Measurements from ENCODE around the gene OR10G3.

Gene OR10G3

DNA sequence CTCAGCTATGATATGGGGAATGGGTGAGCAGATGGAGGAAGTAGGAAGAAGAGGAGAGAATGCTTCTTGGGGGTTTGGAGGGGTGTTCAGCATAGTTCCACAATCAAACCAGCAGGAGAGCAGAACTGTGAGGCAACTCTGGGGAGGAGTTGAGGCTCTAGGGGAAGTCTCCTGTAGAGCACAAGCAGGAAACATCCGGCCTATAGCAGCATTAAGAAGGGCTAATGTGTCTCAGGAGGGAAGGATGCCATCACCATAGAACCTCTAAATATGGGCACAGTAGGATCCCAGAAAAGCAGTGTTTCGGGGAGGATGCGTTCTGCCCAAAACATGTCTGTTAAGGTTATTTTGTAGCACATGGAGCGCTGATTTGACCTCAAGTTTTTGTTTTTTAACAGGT is 45.3 kb downstream of the OR10G3 start:
- FAIRE-seq = no peak

DNA sequence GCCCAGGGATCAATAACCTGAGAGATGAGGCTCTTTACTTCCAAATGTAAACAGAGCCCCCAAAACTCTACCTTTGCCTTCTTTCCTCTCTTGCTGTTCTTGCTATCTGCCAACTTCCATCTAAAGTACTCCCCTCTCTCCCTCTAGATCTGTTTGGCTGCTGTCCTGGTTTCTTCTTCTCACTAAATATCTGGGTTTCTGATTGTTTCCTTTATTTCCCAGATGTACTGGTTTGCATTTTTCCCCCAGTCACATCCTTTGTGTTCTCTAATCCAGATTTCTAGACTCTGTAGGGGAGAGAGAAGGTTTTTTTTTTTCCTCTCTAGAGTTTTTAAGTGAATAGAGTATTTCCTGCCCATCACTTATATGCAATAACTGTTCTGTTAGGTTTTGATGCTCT is 46.6 kb downstream of the OR10G3 start:
- FAIRE-seq = no peak

DNA sequence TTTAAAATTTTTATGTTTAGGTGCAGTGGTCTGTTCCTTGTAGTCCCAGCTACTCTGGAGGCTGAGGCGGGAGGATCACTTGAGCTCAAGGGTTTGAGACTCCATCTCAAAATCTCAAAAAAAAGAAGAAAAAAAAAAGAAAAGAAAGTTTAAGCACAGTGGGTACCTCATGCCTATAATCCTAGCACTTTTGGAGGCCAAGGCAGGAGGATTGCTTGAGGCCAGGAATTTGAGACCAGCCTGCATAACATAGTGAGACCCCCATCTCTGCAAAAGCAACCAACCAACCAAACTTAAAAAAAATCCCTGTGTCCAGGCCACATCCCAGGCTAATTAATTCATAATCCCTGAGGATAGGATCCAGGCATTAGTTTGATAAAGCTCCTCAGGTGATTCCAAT is 50.4 kb downstream of the OR10G3 start:
- no peak for FAIRE-seq

DNA sequence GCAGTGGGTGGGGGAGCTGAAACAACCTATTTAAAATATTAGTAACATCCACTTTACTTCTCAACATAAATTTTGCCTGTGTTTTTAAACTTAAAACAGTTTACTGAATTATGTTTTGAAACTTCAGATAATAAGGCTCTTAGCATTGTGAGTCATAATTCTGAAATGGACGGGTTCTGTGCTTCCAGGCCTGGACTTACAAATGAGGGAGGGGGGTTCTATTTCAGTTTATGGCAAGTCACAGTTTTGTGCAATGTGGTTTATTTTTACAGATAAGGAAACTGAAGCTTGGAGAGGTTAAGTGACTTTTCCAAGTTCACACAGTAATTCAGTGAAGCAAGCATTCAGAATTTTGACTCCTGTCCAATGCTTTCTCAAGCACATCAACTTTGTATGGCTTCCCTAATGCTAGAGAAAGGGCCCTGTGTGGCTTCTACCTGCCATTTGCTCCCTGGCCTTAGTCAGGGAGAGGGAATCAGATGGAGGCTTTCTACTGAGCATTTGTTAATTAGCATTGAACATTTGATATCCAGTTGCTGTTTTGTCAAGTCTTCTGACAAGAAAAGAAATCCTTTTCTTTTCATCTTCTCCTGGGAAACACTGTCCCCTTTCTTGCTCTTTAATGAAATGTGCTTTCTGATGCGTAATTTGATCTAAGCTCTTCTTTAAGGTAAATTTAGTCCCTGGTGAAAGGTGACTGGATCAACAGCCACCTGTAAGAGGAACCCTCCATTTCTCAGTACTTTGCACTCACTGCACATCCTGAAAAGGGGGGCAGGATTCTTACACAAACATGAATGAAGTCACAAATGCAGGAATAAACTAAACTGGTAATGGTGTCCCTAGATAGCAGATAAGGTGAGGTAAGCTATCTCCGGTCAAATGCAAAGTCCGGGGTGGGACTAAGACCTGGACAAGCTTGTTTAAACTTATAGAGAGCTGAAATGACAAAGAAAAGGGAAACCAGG is 51.2 kb downstream of the OR10G3 start:
- no peak for FAIRE-seq

DNA sequence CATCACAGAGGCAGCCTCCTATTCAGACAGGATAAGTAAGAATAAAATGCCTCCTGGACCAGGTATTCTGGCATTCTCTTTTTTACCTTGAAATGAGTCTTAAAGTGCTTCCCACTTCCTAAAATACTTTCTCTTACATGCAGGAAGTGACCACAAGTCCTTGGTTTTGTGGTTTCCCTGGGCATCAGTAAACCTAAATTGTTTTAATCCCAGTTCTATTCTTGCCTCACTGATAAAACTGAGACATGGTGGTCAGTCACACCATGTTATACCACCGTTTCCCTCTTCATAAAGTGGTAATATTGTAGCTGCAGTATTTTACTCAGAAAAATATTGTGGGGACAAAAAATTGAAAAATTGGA is 52.6 kb downstream of the OR10G3 start:
- FAIRE-seq = no peak

DNA sequence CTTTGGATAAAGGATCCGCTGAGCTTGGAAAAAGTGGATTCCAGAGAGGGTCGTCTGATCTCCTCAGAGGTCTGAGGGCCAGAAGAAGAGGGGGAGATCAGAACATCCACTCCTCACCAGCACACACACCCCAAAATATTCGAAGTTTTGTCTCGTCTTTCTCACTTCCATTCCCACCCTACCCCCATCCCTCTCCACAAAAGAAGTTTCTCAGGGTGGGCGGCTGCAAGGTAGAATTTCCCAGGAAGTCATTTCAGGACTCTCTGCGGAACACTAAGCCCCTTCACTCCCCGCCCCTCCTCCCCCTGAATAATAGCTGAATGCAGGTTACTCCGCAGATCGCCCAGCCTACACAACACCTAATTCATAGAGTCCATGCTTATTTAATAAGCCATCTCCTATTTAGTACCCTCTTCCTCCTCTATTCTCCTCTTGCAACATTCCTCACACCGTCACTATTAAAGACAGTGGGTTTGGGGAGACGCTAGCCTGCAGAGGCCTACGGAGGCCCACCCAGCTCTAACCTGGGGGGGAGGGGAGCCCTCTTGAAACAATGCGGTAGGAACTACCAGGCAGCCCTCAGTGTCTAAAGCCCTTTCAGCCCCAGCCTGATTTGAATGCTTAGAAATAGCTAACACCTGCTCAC is 53.1 kb downstream of the OR10G3 start:
- FAIRE-seq = no peak

DNA sequence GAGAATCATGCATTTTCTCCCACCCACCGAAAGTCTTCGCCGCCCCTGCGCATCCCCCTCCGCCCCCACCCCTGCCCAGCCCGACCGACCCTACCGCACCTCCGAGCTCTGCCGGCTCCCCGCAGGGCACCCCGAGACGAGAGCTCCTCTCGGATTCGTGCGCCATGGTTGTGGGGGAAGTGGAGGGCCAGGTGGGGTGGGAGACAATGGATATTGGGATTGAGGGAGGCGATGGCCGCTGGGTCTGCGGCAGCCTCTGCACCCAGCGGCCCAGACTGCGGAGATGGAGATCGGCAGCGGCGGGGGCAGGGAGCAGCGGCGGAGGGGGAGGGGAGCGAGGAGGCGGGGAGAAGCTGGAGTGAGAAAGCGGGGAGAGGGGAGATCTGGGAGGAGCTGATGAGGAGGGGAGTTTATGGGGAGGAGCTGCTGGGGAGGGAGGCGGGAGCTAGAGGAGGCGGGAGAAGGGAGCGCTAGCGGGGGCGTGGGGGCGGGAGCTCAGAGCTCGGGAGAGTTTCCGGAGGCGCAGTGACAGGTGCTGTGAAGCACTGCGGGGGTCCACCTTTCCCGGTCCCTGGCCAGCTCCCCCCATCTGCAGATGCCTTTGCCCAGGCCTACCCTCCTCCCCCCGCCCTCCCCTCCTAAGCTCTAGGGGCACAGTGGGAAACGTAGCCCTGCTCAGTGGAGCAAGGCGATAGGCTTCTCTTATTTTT is 53.8 kb downstream of the OR10G3 start, which contains the start of gene SALL2:
Gene SALL2, minus strand, starts transcription at position 385 of the 710 bp plus-strand sequence. Its CDS starts 219 bp downstream, at position 166.
- FAIRE-seq = no peak

DNA sequence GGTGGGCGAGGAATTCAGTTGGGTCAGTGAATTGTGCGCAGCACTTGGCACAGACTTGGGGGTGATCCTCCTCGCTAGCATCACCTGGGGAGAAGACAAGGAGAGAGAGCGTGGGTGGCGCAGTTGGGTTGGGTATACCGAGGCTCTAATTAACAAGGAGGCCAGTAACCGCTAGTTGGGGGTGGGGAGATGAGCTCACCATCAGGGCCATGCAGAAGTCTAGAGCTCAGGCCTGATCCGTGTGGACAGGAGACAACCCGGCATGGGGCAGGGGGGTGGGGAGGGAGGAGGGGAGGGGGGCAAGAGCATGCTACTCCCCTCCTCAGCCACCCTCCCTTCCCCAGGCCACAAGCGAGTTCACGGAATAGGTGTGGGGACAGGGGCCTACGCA is 54.3 kb downstream of the OR10G3 start:
- no peak for FAIRE-seq

DNA sequence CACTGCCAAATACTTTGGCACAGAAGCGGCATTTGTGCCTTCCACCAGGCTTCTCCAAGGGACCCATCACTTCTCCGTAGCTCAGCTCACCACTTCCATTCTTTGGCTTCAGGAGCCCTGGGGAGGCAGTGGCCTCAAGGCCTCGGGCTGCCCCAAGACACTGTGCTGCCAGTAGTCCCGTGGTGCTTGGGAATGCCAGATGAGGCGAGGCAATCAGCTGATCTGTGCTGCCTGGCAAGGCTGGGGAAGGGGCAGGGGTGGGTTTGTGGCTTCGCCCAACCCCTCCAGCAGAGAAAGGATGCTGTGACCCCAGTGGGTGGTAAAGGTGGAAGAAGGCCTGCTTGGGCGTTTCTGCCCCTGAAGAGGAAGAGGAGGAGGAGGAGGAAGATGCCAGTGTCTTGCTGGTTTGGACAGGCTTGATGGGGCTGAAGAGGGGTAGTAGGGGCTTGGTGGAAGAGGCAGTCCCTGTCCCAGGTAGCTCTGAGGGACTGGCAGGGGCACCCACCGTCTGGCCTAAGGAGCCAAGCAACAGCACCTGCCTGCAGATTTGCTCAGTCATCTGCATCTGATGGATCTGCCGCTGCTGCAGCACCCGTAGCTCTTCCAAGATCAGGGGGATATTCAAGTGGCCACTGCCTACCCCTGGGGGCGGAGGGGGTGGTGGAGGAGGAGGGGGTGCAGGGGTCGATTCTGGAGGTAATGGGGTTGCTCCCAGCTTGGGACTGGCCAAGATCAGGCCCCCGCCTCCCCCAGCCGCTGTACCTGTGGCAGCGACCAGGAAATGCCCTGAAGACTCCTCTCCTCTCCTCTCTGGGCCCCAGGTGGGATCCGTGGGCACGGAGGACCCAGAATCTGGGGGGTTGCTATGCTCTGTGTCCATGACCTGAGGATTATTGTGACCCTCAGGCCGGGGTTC is 55.0 kb downstream of the OR10G3 start:
- no peak for FAIRE-seq

DNA sequence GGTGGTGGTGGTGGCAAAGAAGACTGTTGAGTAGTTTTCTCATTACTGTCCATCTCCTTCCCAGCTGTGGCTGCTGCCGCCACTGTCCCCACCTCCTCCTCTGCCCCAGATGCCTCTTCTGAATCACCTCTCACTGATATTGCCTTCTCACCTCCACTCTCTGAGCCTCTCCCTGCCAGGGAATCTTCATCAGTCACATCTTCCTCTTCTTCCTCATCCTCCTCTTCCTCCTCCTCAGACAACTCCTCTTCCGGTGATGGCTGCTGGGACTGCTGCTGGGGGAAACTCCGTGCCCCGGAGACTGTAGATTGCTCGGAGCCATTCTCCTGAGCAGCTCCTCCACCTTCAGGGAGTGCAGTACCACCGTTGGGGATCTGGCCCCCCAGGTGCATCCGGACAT is 56.7 kb downstream of the OR10G3 start:
- no peak for FAIRE-seq

DNA sequence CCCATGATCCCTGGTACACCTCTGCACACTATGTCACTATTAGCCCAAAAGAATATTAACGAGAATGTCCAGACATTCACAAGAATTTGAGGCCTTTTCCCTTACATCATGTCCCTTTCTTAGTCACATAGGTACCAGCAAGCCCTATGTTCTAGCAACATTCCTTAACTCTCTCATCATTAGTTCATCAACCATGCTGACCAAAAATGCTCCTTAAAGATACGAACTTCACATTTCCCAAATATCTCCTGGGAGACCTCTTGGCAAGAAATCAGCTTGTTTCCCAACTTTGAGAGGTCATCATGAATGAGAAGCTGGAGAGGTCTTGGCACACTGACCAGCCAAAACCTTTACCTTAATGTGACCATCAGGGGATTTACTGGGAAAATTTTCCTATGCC is 58.4 kb downstream of the OR10G3 start:
- FAIRE-seq = no peak

DNA sequence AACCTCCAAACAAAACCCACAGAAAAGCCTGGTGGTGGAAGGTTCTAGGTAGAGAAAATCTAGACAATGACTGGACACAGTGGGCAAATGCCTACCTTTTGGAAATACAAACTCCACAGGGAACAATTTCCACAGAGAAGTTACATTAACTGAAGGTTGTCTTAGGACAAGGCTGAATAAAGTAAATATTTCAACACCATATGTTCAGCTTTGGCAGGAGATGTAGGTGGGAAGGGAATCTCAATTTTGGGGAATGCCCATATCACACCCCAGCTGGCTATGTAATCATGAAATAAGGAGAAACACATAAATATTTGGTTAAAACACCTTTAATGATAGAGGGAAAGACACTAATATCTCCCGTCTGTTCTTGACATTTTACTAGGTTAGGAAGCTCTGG is 59.1 kb downstream of the OR10G3 start:
- no peak for FAIRE-seq

DNA sequence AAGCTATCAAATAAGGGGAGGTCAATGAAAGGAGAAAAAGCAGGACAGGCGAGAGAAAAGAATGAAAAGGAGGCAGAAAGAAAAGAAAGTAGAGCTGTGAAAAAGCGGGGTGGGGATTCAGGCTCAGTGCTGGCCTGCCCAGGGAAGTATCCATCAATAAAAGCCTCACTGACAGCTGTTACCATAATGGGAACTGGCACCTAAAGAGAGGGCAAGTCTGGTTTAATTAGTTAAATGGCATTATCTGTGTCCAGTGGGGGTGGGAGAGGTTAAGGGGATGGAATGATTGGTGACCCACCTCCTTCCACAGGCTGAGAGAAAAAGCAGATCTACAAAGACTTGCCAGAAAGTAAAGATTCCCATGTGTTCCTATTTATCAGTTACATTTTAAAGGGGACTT is 61.2 kb downstream of the OR10G3 start:
- no peak for FAIRE-seq
